Upper lobe of left lung (tissue), 4 donors: ENCODE results near the gene NELFE.
"Not testable (repeated sequence)": the region's sequence is repeated elsewhere in the genome, so short reads cannot be mapped to it uniquely, and the experiment has no call there.

Experiments used
- CTCF ChIP-seq, 6 experiments: fragments of 450-650 bp in 4 of 6; fragments of 200-600 bp in 2 of 6; sonication (generic) in 2 of 6; IDR thresholded peaks; one replicate each; pipeline ENCODE4 v1.5.1; 2016 to 2019; ENCODE audit warnings: antibody characterized with exemption in 6 of 6
- POLR2A ChIP-seq, 4 donors: fragments of 450-650 bp; IDR thresholded peaks; one replicate each; pipeline ENCODE4 v1.5.1; 2016 to 2017; ENCODE audit warnings: antibody characterized with exemption in 4 of 4, mild to moderate bottlenecking in 2 of 4

GRCh38 chr6:31981744-31982143 lies 23.0 kb upstream of the NELFE start, which contains the start of gene C4A:
- not testable (repeated sequence) for TF ChIP-seq CTCF, POLR2A (IDR thresholded peaks at IDR 0.05)
